ENCODE data around the gene GTF2F2. TPM values are rescaled to one million over a fixed set of nuclear protein-coding genes. Genes with fewer than 3 reads are reported as not detected.
A peak's percentile ranks its signal among the peaks of the same experiment; 100 is the strongest.

Gene GTF2F2
- total RNA-seq, 1 donor from 2014 or later, result 19.9 TPM

DNA sequence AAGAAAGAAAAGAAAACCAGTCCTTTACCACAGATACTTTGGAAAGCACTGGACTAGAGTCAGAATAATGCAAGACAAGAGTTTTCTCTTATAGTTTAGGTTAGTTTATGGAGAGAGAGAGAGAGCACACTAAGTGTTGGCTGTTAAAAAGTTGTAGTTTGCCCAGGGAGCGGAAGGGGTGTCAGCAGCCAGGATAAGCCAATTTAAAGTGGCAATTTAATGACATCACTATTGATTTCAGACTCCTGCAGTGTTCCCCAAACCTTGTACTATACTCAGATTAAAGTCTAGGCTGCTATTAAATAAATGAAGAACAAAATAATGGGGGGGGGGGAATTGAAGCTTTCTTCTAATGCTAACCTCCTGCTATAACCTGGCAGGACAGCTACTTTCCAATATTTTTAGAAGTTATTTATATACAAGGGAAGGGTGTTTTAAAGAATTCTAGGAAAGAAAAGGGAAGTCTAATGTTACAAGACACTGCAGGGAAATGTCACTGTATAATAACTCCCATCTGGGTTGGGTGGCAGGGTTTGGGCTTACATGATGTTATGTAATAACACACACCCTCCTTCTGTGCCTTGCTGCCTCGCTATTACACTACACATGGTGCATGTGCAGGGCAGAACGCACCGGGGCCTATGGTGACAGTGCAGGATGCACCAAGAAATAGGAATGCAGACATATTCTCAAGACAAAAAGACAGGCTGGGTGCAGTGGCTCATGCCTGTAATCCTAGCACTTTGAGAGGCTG is 200.7 kb downstream of the GTF2F2 start:
- Mint-ChIP-seq H3K36me3 (no peaks in the 10 kb centered on the region), H3K9me3 (no peaks in the 10 kb centered on the region), H3K27ac (no peak overlapping the region), H3K27me3 (ENCODE audit: low read depth) (no peaks in the 10 kb centered on the region), H3K4me1 (no peaks in the 10 kb centered on the region), H3K4me3 (no peak overlapping the region)
- no peak for TF ChIP-seq CTCF (IDR thresholded peaks at IDR 0.05; ENCODE audit: unreplicated experiment)
- DNase-seq (ENCODE audit: low spot score in 2 of 2, unreplicated experiment in 2 of 2), result no peak

- no peak for TF ChIP-seq CTCF (IDR thresholded peaks at IDR 0.05; ENCODE audit: unreplicated experiment)
- H3K4me3 Mint-ChIP-seq, result no peak overlapping the region
- no peak for DNase-seq (ENCODE audit: low spot score in 2 of 2, unreplicated experiment in 2 of 2)
- H3K9me3 Mint-ChIP-seq, result no peaks in the 10 kb centered on the region
- peaks cover 2% of the 10 kb centered on the region for H3K4me1 Mint-ChIP-seq
- no peaks in the 10 kb centered on the region for H3K27me3 Mint-ChIP-seq (ENCODE audit: low read depth)
- peak overlapping the region; percentile 48 for H3K27ac Mint-ChIP-seq
- H3K36me3 Mint-ChIP-seq, result no peaks in the 10 kb centered on the region
These were observed 205.5 kb downstream of the GTF2F2 start for GRCh38 chr13:45325806-45326205.

- peaks cover 2% of the 10 kb centered on the region for H3K4me1 Mint-ChIP-seq
- no peak overlapping the region for H3K27ac Mint-ChIP-seq
- DNase-seq (ENCODE audit: low spot score in 2 of 2, unreplicated experiment in 2 of 2), result no peak
- no peak overlapping the region for H3K4me3 Mint-ChIP-seq
- no peak for TF ChIP-seq CTCF (IDR thresholded peaks at IDR 0.05; ENCODE audit: unreplicated experiment)
- H3K36me3 Mint-ChIP-seq, result no peaks in the 10 kb centered on the region
- no peaks in the 10 kb centered on the region for H3K9me3 Mint-ChIP-seq
- no peaks in the 10 kb centered on the region for H3K27me3 Mint-ChIP-seq (ENCODE audit: low read depth)
These were observed 207.1 kb downstream of the GTF2F2 start for GRCh38 chr13:45327253-45327955.

DNA sequence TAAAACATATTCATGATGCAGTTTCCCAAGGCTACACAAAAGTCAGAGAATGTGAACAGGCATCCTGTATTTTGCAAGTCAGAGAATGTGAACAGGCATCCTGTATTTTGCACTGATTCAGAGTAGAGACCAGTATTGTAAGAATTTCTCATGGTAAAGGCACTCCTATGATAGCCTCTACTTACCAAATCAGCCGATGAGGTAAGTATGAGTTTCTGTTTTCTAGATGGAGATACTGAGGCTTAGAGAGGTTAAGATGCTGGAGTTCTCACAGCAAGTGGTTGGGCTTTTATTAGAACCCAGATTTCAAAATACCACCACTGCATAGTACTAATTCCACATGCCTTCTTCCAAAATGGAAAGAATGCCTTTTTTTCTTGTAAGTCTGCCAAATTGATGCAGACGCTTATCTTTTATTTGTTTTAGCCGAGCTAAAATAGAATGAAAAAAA is 208.4 kb downstream of the GTF2F2 start:
- no peak for DNase-seq (ENCODE audit: low spot score in 2 of 2, unreplicated experiment in 2 of 2)
- Mint-ChIP-seq H3K4me1 (peaks cover 2% of the 10 kb centered on the region), H3K9me3 (no peaks in the 10 kb centered on the region), H3K36me3 (peaks cover 4% of the 10 kb centered on the region), H3K27me3 (ENCODE audit: low read depth) (no peaks in the 10 kb centered on the region), H3K27ac (peak overlapping the region; percentile 81), H3K4me3 (no peak overlapping the region)
- no peak for TF ChIP-seq CTCF (IDR thresholded peaks at IDR 0.05; ENCODE audit: unreplicated experiment)

GRCh38 chr13:45331123-45331619 is 210.9 kb downstream of the GTF2F2 start:
- H3K4me1 Mint-ChIP-seq, result peaks cover 2% of the 10 kb centered on the region
- peaks cover 11% of the 10 kb centered on the region for H3K36me3 Mint-ChIP-seq
- no peak overlapping the region for H3K4me3 Mint-ChIP-seq
- no peaks in the 10 kb centered on the region for H3K9me3 Mint-ChIP-seq
- no peak for DNase-seq (ENCODE audit: low spot score in 2 of 2, unreplicated experiment in 2 of 2)
- H3K27me3 Mint-ChIP-seq (ENCODE audit: low read depth), result no peaks in the 10 kb centered on the region
- no peak for TF ChIP-seq CTCF (IDR thresholded peaks at IDR 0.05; ENCODE audit: unreplicated experiment)
- H3K27ac Mint-ChIP-seq, result no peak overlapping the region
